Right kidney (tissue), 1 donor: Measurements from ENCODE around the gene ADCY7.

Experiments
- DNase-seq: peaks from one replicate; pipeline ENCODE4 v3.0.0-alpha.2; 2016

The ADCY7 gene

GRCh38 chr16:50298075-50298460 is 31.7 kb downstream of the ADCY7 start:
- DNase-seq = no peak

DNA sequence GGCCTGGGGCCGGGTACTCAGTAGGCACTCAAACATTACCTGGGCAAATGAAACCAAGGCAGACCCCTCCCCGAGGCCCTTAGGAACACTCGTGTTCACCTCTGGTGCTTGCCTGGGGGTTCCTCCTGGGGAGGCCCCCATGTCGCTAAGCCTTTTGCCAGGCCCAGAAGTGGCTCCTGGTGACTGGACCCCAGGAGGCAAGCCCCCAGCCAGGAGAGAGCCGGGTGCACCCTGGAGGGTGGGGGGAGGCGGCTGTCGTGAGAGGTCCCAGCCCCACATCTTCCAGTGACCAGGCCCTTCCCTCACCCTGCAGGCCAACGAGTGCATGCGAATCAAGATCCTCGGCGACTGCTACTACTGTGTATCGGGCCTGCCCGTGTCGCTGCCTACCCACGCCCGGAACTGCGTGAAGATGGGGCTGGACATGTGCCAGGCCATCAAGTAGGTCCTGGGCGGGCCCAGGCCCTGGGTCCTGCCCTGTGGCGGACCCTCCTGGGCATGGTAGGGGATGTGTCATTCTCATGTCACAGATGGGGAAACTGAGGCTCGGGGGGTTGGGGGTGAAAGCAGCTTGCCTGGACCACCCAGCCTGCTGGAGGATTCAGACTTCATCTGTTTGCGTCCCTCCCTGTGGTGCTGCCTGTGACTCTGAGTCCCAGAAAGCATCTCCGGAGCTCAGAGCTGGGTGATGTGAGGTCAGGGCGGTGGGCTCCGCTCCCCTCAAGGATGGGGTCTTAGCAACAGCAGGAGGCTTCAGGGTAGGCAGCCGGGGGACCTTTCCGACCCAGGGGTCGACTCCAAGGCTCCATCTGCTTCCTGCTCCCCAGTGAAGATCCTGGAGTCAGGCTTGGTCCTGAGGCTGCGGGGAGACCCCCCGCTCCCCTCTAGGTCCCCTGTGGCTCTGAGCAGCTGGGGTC is 32.5 kb downstream of the ADCY7 start:
- DNase-seq = no peak

- DNase-seq = no peak
Measured at GRCh38 chr16:50299508-50300105, 33.3 kb downstream of the ADCY7 start.

- no peak for DNase-seq
Measured at GRCh38 chr16:50300942-50301625, 34.7 kb downstream of the ADCY7 start.

DNA sequence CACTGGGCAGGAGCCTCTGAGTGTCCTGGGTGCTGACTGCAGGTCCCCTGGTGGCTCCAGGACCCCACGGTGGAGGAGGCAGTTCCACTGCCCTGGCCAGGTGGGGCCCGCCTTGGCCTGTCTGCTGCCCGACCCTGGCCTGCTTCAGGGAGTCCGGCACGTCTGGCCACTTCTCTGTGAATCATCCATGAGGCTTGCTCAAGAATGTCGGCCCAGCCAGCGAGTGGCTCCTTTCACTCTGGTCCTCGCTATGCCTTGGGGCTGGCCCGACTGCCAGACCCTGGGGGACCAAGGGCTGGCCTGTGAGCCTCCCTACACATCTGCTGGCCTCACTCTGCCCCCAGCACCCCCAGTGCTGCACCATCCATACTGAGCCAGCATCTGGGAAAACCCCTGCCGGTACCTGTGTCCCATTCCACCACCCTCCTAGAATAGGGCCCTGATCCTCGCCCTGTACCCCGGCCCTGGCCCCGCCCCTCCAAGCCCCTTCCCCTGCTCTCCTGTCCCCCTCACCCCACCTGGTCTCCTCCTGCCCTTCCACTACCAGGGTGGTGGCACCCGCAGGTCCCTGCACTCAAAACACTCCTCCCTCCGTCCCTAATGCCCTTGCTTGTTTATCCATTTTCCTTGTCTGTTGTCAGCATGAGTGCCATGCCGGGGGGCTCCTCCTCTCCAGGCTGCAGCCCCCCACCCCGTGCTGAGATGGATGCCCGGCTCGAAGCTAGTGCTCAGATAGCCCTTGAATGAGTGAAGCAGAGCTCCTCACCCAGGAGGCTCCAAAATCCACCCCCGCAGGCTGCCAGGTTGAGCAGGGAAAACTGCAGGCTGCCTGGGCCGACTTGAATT is 35.5 kb downstream of the ADCY7 start:
- DNase-seq = no peak

- DNase-seq = no peak
Measured at GRCh38 chr16:50302472-50303005, 36.2 kb downstream of the ADCY7 start.

DNA sequence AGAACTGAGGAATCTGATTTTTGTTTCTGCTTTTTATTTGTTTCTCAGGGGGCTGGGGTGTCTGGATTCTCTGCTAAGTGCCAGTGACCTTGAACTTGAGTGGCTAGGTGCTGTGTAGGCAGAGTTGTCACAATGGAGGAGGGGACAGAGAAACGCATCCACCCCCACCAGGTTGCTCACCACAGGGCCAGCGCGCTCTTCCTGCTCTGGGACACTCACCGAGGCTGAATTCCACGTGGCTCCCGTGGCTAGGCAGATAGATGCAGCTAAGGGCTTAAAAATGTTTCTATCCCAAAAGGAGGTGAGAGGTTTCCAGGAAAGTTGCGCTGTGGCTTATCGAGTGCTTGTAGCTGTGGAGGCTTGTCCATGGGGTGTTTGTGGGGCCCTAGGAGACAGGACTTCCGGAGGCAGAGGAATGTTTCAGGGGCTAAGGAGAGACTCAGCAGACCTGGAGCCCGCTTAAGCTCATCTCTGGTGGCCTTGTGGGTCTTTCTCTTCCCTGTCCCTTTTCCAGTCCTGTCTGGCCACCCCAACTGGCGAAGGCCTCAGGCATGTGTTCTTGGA is 36.8 kb downstream of the ADCY7 start:
- no peak for DNase-seq

GRCh38 chr16:50303605-50304466 is 37.5 kb downstream of the ADCY7 start:
- no peak for DNase-seq

DNA sequence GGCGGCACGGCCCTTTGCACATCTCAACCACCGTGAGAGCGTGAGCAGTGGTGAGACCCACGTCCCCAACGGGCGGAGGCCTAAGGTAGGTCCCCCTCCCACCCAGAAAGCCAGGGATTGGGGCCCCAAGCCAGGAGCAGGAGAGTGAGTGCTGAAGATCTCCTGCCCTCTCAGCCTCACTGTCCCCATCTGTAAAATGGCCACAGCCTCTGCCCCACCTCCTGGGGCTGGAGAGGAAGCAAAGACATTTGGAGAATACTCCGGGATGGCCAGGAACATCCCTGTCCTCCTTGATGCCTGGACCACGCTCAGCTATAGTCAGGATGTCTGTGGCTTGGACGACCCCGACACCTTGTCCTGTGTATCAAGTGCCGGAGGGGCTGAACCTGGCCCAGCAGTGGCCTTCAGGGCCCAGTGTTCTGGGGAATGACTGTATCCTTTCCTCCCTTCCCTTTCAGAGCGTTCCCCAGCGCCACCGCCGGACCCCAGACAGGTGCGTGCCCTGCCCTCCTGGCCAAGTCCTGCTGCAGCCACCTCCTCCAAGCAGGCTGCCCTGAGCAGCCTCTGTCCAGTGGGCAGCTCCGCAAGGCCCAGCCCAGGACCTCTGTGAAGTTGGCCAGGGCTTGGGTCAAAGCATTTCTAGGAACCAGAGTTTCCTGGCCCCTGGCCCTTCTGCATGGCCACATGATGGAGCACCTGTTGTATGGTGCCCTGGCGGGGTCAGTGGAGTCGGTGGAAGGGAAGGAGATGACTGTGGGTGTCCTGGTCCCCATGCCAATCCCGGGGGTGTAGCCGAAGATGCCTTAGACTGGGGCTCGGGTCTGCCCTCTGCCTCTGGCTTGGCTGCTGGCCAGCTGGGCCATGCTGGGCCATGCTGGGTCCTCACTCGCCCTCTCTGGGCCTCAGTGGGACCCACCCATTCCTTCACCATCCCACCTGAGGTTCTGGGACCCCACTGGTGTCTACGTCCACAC is 38.4 kb downstream of the ADCY7 start:
- no peak for DNase-seq

- no peak for DNase-seq
Measured at GRCh38 chr16:50305441-50306061, 39.2 kb downstream of the ADCY7 start.

DNA sequence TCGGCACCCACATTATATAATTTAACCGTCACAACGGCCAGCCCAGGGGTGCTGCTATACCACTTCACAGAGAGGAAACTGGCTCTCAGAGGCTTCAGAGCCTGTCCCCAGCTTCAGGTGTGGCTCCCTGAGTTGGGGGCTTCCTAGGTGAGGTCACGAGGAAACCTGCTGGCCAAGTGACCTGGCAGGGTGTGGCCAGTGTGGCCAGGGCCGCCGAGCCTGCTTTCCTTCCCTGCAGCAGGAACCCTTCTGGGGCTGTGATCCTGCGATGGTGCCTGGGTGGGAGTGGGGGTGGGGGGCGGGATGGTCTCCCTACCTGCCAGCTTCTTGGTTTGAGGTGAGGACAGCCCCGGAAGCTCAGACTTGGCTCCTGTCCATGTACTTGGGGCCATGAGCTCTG is 39.9 kb downstream of the ADCY7 start:
- no peak for DNase-seq

DNA sequence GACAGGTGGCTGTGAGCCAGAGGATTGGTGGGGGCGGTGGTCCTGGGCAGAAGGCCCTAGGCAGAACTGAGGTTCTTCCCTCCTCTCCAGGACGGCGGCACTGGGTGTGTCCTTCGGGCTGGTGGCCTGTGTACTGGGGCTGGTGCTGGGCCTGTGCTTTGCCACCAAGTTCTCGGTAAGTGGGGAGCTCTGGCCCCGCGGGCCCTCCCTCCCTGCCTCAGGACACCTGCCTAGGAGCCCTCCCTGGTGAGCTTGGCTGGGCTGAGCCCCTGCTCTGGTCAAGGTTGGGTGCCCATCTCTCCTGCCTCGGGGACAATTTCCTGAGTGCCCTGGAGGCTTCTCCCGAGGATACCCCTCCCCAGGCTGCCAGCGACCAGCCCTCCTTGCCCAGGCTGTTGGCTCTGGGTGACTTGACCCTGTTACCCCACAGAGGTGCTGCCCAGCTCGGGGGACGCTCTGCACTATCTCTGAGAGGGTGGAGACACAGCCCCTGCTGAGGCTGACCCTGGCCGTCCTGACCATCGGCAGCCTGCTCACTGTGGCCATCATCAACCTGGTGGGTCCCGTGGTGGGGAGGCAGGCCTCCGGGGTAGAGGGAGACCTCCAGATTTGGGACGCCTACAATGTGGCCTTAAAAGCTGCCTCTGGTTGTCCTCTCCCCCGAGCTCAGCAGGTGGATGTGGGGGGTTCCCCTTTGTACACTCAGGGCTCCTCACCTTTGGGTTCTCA is 42.0 kb downstream of the ADCY7 start:
- no peak for DNase-seq

GRCh38 chr16:50309156-50309526 is 42.8 kb downstream of the ADCY7 start:
- DNase-seq = no peak

GRCh38 chr16:50309527-50310307 is 43.4 kb downstream of the ADCY7 start:
- DNase-seq = no peak

- no peak for DNase-seq
Measured at GRCh38 chr16:50310308-50311133, 44.2 kb downstream of the ADCY7 start.

- DNase-seq = no peak
Measured at GRCh38 chr16:50311134-50311528, 44.8 kb downstream of the ADCY7 start.
